Loucy (cell line): Measurements from ENCODE around the gene ESYT2.

Source experiments
- H2AFZ ChIP-seq: fragments of 200-600 bp; sonication (generic); 2 replicates; pipeline ENCODE4 v1.6.0; 2016; ENCODE audit warnings: antibody characterized with exemption, mild to moderate bottlenecking, low read length, moderate library complexity
- H3F3A ChIP-seq: fragments of 200-600 bp; 2 replicates; pipeline ENCODE4 v1.6.0; 2016; ENCODE audit warnings: antibody characterized with exemption, low read depth, mild to moderate bottlenecking
- H3K27me3 ChIP-seq: fragments of 200-600 bp; sonication (generic); 2 replicates; pipeline ENCODE4 v1.6.1; 2014; ENCODE audit warnings: low read length, mild to moderate bottlenecking; ENCODE audit not compliant: insufficient read depth, poor library complexity, severe bottlenecking
- H3K36me3 ChIP-seq: fragments of 200-600 bp; sonication (generic); 2 replicates; pipeline ENCODE4 v1.6.1; 2016; ENCODE audit warnings: low read length; ENCODE audit not compliant: insufficient read depth
- H3K4me1 ChIP-seq: fragments of 200-600 bp; sonication (generic); 2 replicates; pipeline ENCODE4 v1.5.1; 2014; ENCODE audit warnings: low read length, mild to moderate bottlenecking; ENCODE audit not compliant: insufficient read depth, poor library complexity, severe bottlenecking
- H3K4me2 ChIP-seq: fragments of 200-600 bp; sonication (generic); 2 replicates; pipeline ENCODE4 v1.6.0; 2014; ENCODE audit warnings: antibody characterized with exemption, low read length, low read depth, mild to moderate bottlenecking; ENCODE audit not compliant: poor library complexity, severe bottlenecking
- H3K4me3 ChIP-seq: fragments of 200-600 bp; sonication (generic); 2 replicates; pipeline ENCODE4 v1.5.1; 2014; ENCODE audit warnings: low read length, mild to moderate bottlenecking, mixed read lengths; ENCODE audit not compliant: poor library complexity, severe bottlenecking
- H3K79me2 ChIP-seq: fragments of 200-600 bp; sonication (generic); 2 replicates; pipeline ENCODE4 v1.6.1; 2014; ENCODE audit warnings: low read length; ENCODE audit not compliant: insufficient read depth
- H3K9ac ChIP-seq: fragments of 200-600 bp; sonication (generic); 2 replicates; pipeline ENCODE4 v1.6.0; 2014; ENCODE audit warnings: mild to moderate bottlenecking, low read depth, low read length, moderate library complexity; ENCODE audit not compliant: poor library complexity, severe bottlenecking
- H3K9me2 ChIP-seq: fragments of 200-600 bp; sonication (generic); replicated peaks from 2 replicates; pipeline ENCODE4 v1.6.1; 2016; ENCODE audit warnings: low read depth, low read length, mixed read lengths
- H3K9me3 ChIP-seq: fragments of 200-600 bp; sonication (generic); 2 replicates; pipeline ENCODE4 v1.6.1; 2014; ENCODE audit warnings: mild to moderate bottlenecking, antibody characterized with exemption, low read length, low read depth; ENCODE audit not compliant: insufficient read depth
- H4K20me1 ChIP-seq: fragments of 200-600 bp; sonication (generic); 2 replicates; pipeline ENCODE4 v1.6.0; 2014; ENCODE audit warnings: antibody characterized with exemption, low read length, mild to moderate bottlenecking; ENCODE audit not compliant: insufficient read depth, poor library complexity, severe bottlenecking
- EZH2phosphoT487 ChIP-seq: fragments of 200-600 bp; IDR thresholded peaks from 2 replicates; pipeline ENCODE4 v1.6.1; 2018; ENCODE audit warnings: antibody characterized with exemption, mild to moderate bottlenecking, moderate library complexity, borderline replicate concordance
- TF ChIP-seq, protein P1 (sequence below): fragments of 200-600 bp; sonication (generic); conservative IDR thresholded peaks from 2 replicates; pipeline ENCODE4 v1.5.1; 2014; ENCODE audit warnings: mild to moderate bottlenecking, antibody characterized with exemption, low read length

The ESYT2 gene

GRCh38 chr7:158750702-158751101 lies 78.6 kb downstream of the ESYT2 start:
- no peak for TF ChIP-seq EZH2phosphoT487
- TF ChIP-seq, protein P1, sequence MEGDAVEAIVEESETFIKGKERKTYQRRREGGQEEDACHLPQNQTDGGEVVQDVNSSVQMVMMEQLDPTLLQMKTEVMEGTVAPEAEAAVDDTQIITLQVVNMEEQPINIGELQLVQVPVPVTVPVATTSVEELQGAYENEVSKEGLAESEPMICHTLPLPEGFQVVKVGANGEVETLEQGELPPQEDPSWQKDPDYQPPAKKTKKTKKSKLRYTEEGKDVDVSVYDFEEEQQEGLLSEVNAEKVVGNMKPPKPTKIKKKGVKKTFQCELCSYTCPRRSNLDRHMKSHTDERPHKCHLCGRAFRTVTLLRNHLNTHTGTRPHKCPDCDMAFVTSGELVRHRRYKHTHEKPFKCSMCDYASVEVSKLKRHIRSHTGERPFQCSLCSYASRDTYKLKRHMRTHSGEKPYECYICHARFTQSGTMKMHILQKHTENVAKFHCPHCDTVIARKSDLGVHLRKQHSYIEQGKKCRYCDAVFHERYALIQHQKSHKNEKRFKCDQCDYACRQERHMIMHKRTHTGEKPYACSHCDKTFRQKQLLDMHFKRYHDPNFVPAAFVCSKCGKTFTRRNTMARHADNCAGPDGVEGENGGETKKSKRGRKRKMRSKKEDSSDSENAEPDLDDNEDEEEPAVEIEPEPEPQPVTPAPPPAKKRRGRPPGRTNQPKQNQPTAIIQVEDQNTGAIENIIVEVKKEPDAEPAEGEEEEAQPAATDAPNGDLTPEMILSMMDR, result no peak
- Histone ChIP-seq H3K9me2 (no peaks in the 10 kb centered on the region), H4K20me1 (no peaks in the 10 kb centered on the region), H3K9me3 (no peaks in the 10 kb centered on the region), H3K4me2 (no peak overlapping the region), H3F3A (no peaks in the 10 kb centered on the region), H3K27me3 (no peaks in the 10 kb centered on the region), H3K36me3 (peaks cover 84% of the 10 kb centered on the region), H3K9ac (no peak overlapping the region), H2AFZ (no peak overlapping the region), H3K4me3 (no peak overlapping the region), H3K4me1 (no peaks in the 10 kb centered on the region), H3K79me2 (no peaks in the 10 kb centered on the region)

DNA sequence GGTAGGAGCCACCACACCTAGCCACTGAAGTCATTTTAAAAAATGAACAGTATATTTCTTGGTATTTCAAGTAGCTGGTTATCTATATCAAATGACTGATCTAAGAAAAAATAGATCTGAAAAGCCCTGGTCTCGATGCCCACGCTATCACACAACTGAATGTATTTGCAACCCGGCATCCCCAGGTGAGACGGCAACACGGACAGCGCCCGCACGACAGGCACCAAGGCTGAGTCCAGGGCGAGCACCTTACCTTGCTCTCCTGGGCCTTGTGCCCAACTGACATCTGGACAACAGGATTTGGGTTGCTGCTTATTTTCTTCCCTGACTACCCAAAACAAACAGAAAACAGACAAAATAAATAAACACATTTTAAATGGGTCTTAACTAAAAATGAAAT lies 79.9 kb downstream of the ESYT2 start:
- no peak for TF ChIP-seq EZH2phosphoT487
- TF ChIP-seq, protein P1, result no peak
- Histone ChIP-seq H3K36me3 (peaks cover 83% of the 10 kb centered on the region), H4K20me1 (no peaks in the 10 kb centered on the region), H3K4me2 (no peak overlapping the region), H3K9me3 (no peaks in the 10 kb centered on the region), H3K4me3 (no peak overlapping the region), H3K4me1 (no peaks in the 10 kb centered on the region), H2AFZ (no peak overlapping the region), H3K79me2 (no peaks in the 10 kb centered on the region), H3K9me2 (no peaks in the 10 kb centered on the region), H3K27me3 (no peaks in the 10 kb centered on the region), H3F3A (no peaks in the 10 kb centered on the region), H3K9ac (no peak overlapping the region)

DNA sequence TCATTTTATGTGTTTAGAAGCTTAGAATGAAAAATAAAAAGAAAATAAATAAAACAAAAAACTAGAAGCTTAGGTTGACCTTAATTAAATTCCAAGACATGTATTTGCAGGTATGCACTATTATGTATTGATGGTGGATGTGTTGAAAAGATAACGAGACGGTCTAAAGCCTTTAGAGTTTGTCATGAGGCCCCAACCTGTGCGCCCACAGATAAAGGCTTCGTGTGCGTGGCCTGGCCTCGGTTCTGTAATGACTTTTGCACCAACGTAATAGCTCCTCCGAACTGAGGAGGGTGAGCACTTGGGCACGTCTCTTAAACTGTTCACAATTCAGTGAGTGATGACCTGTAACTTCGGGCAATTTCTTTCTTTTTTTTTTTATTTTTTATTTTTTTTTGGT lies 81.0 kb downstream of the ESYT2 start:
- H3K4me1 ChIP-seq, result no peaks in the 10 kb centered on the region
- H3K4me3 ChIP-seq, result no peak overlapping the region
- no peaks in the 10 kb centered on the region for H3K9me3 ChIP-seq
- no peaks in the 10 kb centered on the region for H3K9me2 ChIP-seq
- no peaks in the 10 kb centered on the region for H3K27me3 ChIP-seq
- H4K20me1 ChIP-seq, result no peaks in the 10 kb centered on the region
- no peak overlapping the region for H3K4me2 ChIP-seq
- H3K36me3 ChIP-seq, result peaks cover 87% of the 10 kb centered on the region
- H3F3A ChIP-seq, result no peaks in the 10 kb centered on the region
- no peak overlapping the region for H2AFZ ChIP-seq
- TF ChIP-seq, protein P1, result no peak
- no peak for TF ChIP-seq EZH2phosphoT487
- no peak overlapping the region for H3K9ac ChIP-seq
- no peaks in the 10 kb centered on the region for H3K79me2 ChIP-seq
